Sigmoid colon (tissue), 4 donors: ENCODE results near the gene SPAST.

Experiments used
- EP300 ChIP-seq, 4 donors: sonication (generic); formaldehyde crosslinking; IDR thresholded peaks; one replicate each; pipeline ENCODE4 v1.6.1; 2017; ENCODE audit warnings: antibody characterized with exemption in 4 of 4
- POLR2A ChIP-seq, 2 donors: fragments of 450-650 bp; IDR thresholded peaks; one replicate each; pipeline ENCODE4 v1.6.1; 2016; ENCODE audit warnings: antibody characterized with exemption in 2 of 2, mild to moderate bottlenecking in 2 of 2, moderate library complexity in 2 of 2
- TF ChIP-seq, protein P1 (sequence below), 4 experiments: fragments of 450-650 bp in 3 of 4; fragments of 200-600 bp in 1 of 4; IDR thresholded peaks; one replicate each; pipeline ENCODE4 v1.5.1; 2016 to 2019; ENCODE audit warnings: antibody characterized with exemption in 4 of 4, mild to moderate bottlenecking in 3 of 4, moderate library complexity in 2 of 4

DNA sequence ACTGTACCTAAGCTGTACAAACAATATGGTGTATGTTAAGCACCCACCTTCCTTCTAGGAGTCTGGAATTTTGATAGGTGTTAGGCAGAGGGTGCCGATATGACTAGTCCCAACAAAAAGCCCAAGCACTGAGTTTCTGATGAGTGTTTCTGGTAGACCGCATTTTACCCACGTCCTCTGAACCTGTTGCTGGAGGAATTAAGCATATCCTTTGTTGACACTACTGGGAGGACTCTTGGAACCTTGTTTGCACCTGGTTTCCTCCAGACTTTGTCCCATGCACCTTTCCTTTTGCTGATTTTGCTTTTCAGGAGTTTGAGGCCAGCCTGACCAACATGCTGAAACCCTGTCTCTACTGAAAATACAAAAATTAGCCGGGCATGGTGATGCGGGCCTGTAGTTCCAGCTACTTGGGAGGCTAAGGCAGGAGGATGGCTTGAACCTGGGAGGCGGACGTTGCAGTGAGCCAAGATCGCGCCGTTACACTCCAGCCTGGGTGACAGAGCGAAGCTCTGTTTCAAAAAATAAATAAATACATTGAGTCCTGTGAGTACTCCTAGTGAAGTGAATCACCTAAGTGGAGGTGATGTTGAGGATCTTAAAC, 11.4 kb upstream of the SPAST start:
- TF ChIP-seq, protein P1, sequence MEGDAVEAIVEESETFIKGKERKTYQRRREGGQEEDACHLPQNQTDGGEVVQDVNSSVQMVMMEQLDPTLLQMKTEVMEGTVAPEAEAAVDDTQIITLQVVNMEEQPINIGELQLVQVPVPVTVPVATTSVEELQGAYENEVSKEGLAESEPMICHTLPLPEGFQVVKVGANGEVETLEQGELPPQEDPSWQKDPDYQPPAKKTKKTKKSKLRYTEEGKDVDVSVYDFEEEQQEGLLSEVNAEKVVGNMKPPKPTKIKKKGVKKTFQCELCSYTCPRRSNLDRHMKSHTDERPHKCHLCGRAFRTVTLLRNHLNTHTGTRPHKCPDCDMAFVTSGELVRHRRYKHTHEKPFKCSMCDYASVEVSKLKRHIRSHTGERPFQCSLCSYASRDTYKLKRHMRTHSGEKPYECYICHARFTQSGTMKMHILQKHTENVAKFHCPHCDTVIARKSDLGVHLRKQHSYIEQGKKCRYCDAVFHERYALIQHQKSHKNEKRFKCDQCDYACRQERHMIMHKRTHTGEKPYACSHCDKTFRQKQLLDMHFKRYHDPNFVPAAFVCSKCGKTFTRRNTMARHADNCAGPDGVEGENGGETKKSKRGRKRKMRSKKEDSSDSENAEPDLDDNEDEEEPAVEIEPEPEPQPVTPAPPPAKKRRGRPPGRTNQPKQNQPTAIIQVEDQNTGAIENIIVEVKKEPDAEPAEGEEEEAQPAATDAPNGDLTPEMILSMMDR (IDR thresholded peaks at IDR 0.05), result no peak
- no peak for TF ChIP-seq POLR2A (IDR thresholded peaks at IDR 0.05)
- TF ChIP-seq EP300 (IDR thresholded peaks at IDR 0.05), result no peak
